GM12801 (cell line): Measurements from ENCODE around the gene DRC7.

ENCODE experiments used
- CTCF ChIP-seq: IDR thresholded peaks from one replicate; pipeline ENCODE4 v1.5.1; 2011; ENCODE audit warnings: control low read depth; ENCODE audit not compliant: insufficient read length; ENCODE audit errors: extremely low read depth

DRC7 gene

GRCh38 chr16:57721356-57722209 is 27.0 kb downstream of the DRC7 start:
- no peak for TF ChIP-seq CTCF

GRCh38 chr16:57722210-57722499 is 27.5 kb downstream of the DRC7 start:
- no peak for TF ChIP-seq CTCF

- TF ChIP-seq CTCF, result no peak
These were observed 28.0 kb downstream of the DRC7 start for GRCh38 chr16:57722651-57723050.

- no peak for TF ChIP-seq CTCF
These were observed 28.6 kb downstream of the DRC7 start for GRCh38 chr16:57723170-57723569.

GRCh38 chr16:57724531-57724930 is 29.9 kb downstream of the DRC7 start:
- TF ChIP-seq CTCF, result no peak

GRCh38 chr16:57725151-57725550 is 30.5 kb downstream of the DRC7 start:
- TF ChIP-seq CTCF, result no peak

GRCh38 chr16:57725554-57725953 is 30.9 kb downstream of the DRC7 start:
- TF ChIP-seq CTCF, result no peak
